ENCODE measurements around the gene MRPL49. TPM values are rescaled to one million over a fixed set of nuclear protein-coding genes. Genes with fewer than 3 reads are reported as not detected.

MRPL49 gene
- total RNA-seq, 1 donor from 2014 or later = 40.8 TPM

GRCh38 chr11:65087216-65087615 is 34.9 kb upstream of the MRPL49 start:
- no peak overlapping the region for H3K4me3 ChIP-seq
- H3K27ac ChIP-seq = no peak overlapping the region
- peaks cover 20% of the 10 kb centered on the region for H3K4me1 ChIP-seq
- TF ChIP-seq CTCF (IDR thresholded peaks at IDR 0.05) = no peak
- DNase-seq (no peak), ATAC-seq (no peak)
- peaks cover 46% of the 10 kb centered on the region for H3K36me3 ChIP-seq
- no peaks in the 10 kb centered on the region for H3K9me3 ChIP-seq
- no peaks in the 10 kb centered on the region for H3K27me3 ChIP-seq (ENCODE audit: low read depth)
- intact Hi-C loops (cut with DNase I) = no loop called here

DNA sequence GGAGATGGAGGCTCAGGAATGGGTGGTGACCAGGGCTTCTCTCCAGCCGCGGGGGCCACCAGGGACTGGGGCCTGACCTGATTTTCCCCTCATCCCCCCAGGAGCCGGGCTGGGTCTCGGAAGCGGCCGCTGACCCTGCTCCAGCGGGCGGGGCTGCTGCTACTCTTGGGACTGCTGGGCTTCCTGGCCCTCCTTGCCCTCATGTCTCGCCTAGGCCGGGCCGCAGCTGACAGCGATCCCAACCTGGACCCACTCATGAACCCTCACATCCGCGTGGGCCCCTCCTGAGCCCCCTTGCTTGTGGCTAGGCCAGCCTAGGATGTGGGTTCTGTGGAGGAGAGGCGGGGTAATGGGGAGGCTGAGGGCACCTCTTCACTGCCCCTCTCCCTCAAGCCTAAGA is 34.3 kb upstream of the MRPL49 start:
- H3K4me1 ChIP-seq = peaks cover 20% of the 10 kb centered on the region
- TF ChIP-seq CTCF (IDR thresholded peaks at IDR 0.05) = no peak
- H3K9me3 ChIP-seq = no peaks in the 10 kb centered on the region
- no peak overlapping the region for H3K4me3 ChIP-seq
- ATAC-seq = no peak
- peaks cover 46% of the 10 kb centered on the region for H3K36me3 ChIP-seq
- H3K27me3 ChIP-seq (ENCODE audit: low read depth) = no peaks in the 10 kb centered on the region
- H3K27ac ChIP-seq = no peak overlapping the region
- intact Hi-C loops (cut with DNase I) = no loop called here
- no peak for DNase-seq

DNA sequence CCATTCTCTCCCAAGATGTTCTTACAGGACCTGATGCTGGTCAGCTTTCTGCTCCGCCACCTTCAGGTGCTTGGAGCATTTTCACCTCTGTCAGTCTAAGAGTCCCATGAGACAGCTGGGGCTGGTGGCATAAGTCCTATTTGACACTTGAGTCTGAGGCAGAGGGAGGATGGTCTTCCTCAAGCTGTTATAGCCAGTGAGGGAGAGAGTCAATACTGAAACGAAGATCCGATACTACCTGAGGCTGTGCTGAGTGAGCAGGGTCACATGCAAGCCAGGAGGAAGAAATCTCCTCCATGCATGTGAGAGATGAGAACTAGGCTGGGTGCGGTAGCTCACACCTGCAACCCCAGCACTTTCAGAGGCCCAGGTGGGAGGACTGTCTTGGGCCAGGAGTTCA is 32.5 kb upstream of the MRPL49 start:
- ATAC-seq (no peak), DNase-seq (no peak)
- H3K4me1 ChIP-seq = peaks cover 13% of the 10 kb centered on the region
- no peak overlapping the region for H3K4me3 ChIP-seq
- H3K9me3 ChIP-seq = no peaks in the 10 kb centered on the region
- intact Hi-C loops (cut with DNase I) = no loop called here
- peaks cover 46% of the 10 kb centered on the region for H3K36me3 ChIP-seq
- no peaks in the 10 kb centered on the region for H3K27me3 ChIP-seq (ENCODE audit: low read depth)
- TF ChIP-seq CTCF (IDR thresholded peaks at IDR 0.05) = no peak
- no peak overlapping the region for H3K27ac ChIP-seq

DNA sequence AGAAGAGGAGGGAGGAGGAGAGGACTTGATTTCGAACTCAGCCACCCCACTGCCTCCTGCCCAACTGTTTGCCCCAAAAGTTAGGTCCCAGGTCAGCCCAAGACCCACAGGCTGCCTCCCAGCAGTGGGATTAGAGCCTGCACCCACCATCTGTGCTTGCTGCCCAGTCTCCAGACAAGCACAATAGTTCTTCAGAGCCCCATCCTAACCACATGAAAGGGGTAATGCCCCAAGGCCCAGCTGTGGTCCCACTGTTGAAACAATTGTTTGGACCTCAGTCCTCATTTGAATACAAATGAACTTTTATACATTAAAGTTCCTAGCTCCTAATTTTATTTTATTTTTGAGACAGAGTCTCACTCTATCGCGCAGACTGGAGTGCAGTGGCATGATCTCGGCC is 31.5 kb upstream of the MRPL49 start:
- intact Hi-C loops (cut with DNase I) = no loop called here
- TF ChIP-seq CTCF (IDR thresholded peaks at IDR 0.05) = no peak
- H3K27ac ChIP-seq = no peak overlapping the region
- ATAC-seq (no peak), DNase-seq (no peak)
- no peak overlapping the region for H3K4me3 ChIP-seq
- no peaks in the 10 kb centered on the region for H3K9me3 ChIP-seq
- peaks cover 3% of the 10 kb centered on the region for H3K4me1 ChIP-seq
- H3K36me3 ChIP-seq = peaks cover 42% of the 10 kb centered on the region
- H3K27me3 ChIP-seq (ENCODE audit: low read depth) = no peaks in the 10 kb centered on the region

DNA sequence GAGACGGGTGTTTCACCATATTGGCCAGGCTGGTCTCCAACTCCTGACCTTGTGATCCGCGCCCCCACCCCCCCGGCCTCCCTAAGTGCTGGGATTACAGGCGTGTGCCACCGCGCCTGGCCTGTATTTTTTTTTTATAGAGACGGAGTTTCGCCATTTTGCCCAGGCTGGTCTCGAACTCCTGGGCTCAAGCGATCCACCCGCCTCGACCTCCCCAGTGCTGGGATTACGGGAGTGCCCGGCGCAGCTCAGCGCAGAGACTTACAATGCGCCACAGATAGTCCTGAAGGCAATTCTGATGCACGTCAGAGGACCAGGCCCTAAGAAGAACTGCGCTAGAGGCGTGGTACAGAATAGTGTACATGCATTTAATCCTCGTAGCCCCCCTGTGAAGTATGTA is 26.7 kb upstream of the MRPL49 start:
- peak overlapping the region; percentile 85 for H3K4me3 ChIP-seq

More for the DNA sequence above, 26.7 kb upstream of the MRPL49 start:
- H3K36me3 ChIP-seq = peaks cover 17% of the 10 kb centered on the region
- intact Hi-C loops (cut with DNase I) = no loop called here
- peak overlapping the region; percentile 93 for H3K27ac ChIP-seq
- TF ChIP-seq CTCF (IDR thresholded peaks at IDR 0.05) = no peak
- no peaks in the 10 kb centered on the region for H3K27me3 ChIP-seq (ENCODE audit: low read depth)
- DNase-seq = no peak
- ATAC-seq = no peak
- H3K4me1 ChIP-seq = peaks cover 21% of the 10 kb centered on the region
- no peaks in the 10 kb centered on the region for H3K9me3 ChIP-seq
